ENCODE results near the gene PGF.

DNA sequence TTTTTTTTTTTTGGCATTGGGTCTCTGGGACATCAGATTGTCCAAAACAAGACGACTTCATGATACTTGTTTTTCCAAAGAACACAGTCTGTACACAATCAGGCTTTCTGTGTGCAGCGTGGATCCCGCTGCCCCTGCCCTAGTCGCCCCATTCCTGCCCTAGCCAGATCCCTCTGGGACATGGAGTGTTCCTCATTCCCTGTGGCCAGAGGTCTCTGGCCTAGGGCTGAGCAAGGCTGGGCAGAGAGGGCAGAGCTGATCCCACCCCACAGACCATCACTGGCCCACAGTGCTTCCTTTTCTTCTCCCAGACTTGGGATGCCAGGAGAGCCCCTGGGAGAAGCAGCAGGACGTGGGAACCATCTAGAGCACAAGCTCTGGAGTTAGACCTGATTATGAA, 26.4 kb upstream of the PGF start:
- TF ChIP-seq CTCF (IDR thresholded peaks at IDR 0.05): no peak
- no peak for TF ChIP-seq POLR2A (IDR thresholded peaks at IDR 0.05)
